HepG2 (cell line): ENCODE data around the gene KIF26B. TPM values are rescaled to one million over a fixed set of nuclear protein-coding genes. Genes with fewer than 3 reads are reported as not detected.

Source experiments
- ATAC-seq: fragments of 200-7000 bp; cut with Tn5 transposase; 3 replicates; pipeline ENCODE4 v1.9.1; 2020; ENCODE audit warnings: mild to moderate bottlenecking, moderate library complexity
- BruUV-seq: library from RNA; stranded (reverse); fragments of 400-500 nt; replicated peaks from 2 replicates; lab custom pipeline; 2021; lab: Mats Ljungman, UMichigan
- CTCF ChIA-PET: fragments of 300-600 bp; formaldehyde crosslinking; extraction: SDS; loops from one replicate; lab custom pipeline; 2021; ENCODE audit warnings: low total read pairs, inconsistent platforms, low intra/inter-chr PET ratio; lab: Yijun Ruan, JAX
- POLR2A ChIA-PET: fragments of 350-600 bp; sonication (Branson Sonifier 250); formaldehyde crosslinking; loops from one replicate; lab custom pipeline; 2020; ENCODE audit warnings: antibody characterized with exemption, inconsistent platforms; lab: Yijun Ruan, JAX
- DNase-seq: peaks from one replicate; pipeline ENCODE4 v3.0.0-alpha.2; 2015; ENCODE audit warnings: low spot score
- FAIRE-seq: peaks from 3 replicates; lab custom pipeline; 2011; peaks lifted over from hg19 to GRCh38; lab: Jason Lieb, UNC
- H2AFZ ChIP-seq: one replicate; pipeline ENCODE4 v1.6.1; 2011; ENCODE audit warnings: low read length, inconsistent platforms
- H3K27ac ChIP-seq: fragments of 300-600 bp; 3 replicates; pipeline ENCODE4 v1.8.0; 2011; ENCODE audit warnings: mixed run types, mild to moderate bottlenecking, mixed read lengths, low read length, inconsistent platforms; ENCODE audit not compliant: insufficient read depth; ENCODE audit errors: extremely low read length
- H3K27me3 ChIP-seq, 2 experiments: fragments of 200-600 bp in 1 of 2; 2 replicates in 1 of 2; 3 replicates in 1 of 2; pipeline versions ENCODE4 v1.6.0 to v1.8.0; 2011; ENCODE audit warnings: low read length in 2 of 2, mild to moderate bottlenecking in 2 of 2, moderate library complexity in 2 of 2, inconsistent platforms in 1 of 2; ENCODE audit not compliant: insufficient read depth in 2 of 2, control insufficient read depth in 1 of 2
- H3K36me3 ChIP-seq, 2 experiments: fragments of 200-600 bp in 1 of 2; replicated peaks in 1 of 2; 2 replicates in 1 of 2; 3 replicates in 1 of 2; pipeline versions ENCODE4 v1.5.1 to v1.8.0; 2011; ENCODE audit warnings: low read length in 2 of 2, inconsistent platforms in 1 of 2; ENCODE audit not compliant: insufficient read depth in 2 of 2, control insufficient read depth in 1 of 2
- H3K4me1 ChIP-seq: 2 replicates; pipeline ENCODE4 v1.5.1; 2012; ENCODE audit warnings: low read length, inconsistent platforms; ENCODE audit not compliant: insufficient read depth
- H3K4me2 ChIP-seq: 2 replicates; pipeline ENCODE4 v1.6.0; 2011; ENCODE audit warnings: low read depth, low read length, inconsistent platforms
- H3K4me3 ChIP-seq, 3 experiments: fragments of 200-600 bp in 1 of 3; sonication (generic), shearing (Covaris generic) in 1 of 3; replicated peaks in 1 of 3; 2 replicates each; pipeline ENCODE4 v1.5.1; 2011 to 2016; ENCODE audit warnings: low read length in 3 of 3, inconsistent platforms in 2 of 3, low read depth in 2 of 3, mild to moderate bottlenecking in 2 of 3, control low read depth in 1 of 3, mixed read lengths in 1 of 3; ENCODE audit not compliant: insufficient read depth in 1 of 3
- H3K79me2 ChIP-seq: one replicate; pipeline ENCODE4 v1.6.1; 2011; ENCODE audit warnings: low read length, inconsistent platforms; ENCODE audit not compliant: insufficient read depth
- H3K9ac ChIP-seq: 2 replicates; pipeline ENCODE4 v1.6.0; 2011; ENCODE audit warnings: mild to moderate bottlenecking, low read depth, low read length, inconsistent platforms; ENCODE audit not compliant: insufficient read depth
- H3K9me3 ChIP-seq: 2 replicates; pipeline ENCODE4 v1.5.1; 2012; ENCODE audit warnings: mild to moderate bottlenecking, low read length
- H4K20me1 ChIP-seq: 2 replicates; pipeline ENCODE4 v1.6.0; 2011; ENCODE audit warnings: inconsistent platforms, mild to moderate bottlenecking, low read length, moderate library complexity; ENCODE audit not compliant: insufficient read depth
- ARNTL ChIP-seq: sonication (generic); formaldehyde crosslinking; IDR thresholded peaks from 2 replicates; pipeline ENCODE4 v1.4.0; 2020; ENCODE audit warnings: mild to moderate bottlenecking, missing genetic modification reagents
- CHD2 ChIP-seq: IDR thresholded peaks from 2 replicates; pipeline ENCODE4 v1.6.1; 2011; ENCODE audit warnings: low read depth, low read length, improper control_type of control experiment
- ELF1 ChIP-seq: sonication (generic); formaldehyde crosslinking; IDR thresholded peaks from 2 replicates; pipeline ENCODE4 v1.4.0; 2020; ENCODE audit warnings: missing genetic modification reagents
- ERF ChIP-seq: IDR thresholded peaks from 2 replicates; pipeline ENCODE4 v1.6.1; 2018; ENCODE audit warnings: missing biosample characterization, missing genetic modification reagents
- ISX ChIP-seq: sonication (generic); formaldehyde crosslinking; conservative IDR thresholded peaks from 2 replicates; pipeline ENCODE4 v1.5.0; 2020; ENCODE audit warnings: missing genetic modification reagents
- KLF11 ChIP-seq: IDR thresholded peaks from 2 replicates; pipeline ENCODE4 v1.6.1; 2016; ENCODE audit warnings: missing compliant biosample characterization
- MEIS2 ChIP-seq: sonication (generic); formaldehyde crosslinking; IDR thresholded peaks from 2 replicates; pipeline ENCODE4 v1.9.0; 2021; ENCODE audit warnings: mild to moderate bottlenecking, missing genetic modification reagents
- NFYB ChIP-seq: sonication (generic); formaldehyde crosslinking; IDR thresholded peaks from 2 replicates; pipeline ENCODE4 v1.4.0; 2020; ENCODE audit warnings: missing genetic modification reagents
- RBM22 ChIP-seq: fragments of 200-400 bp; formaldehyde crosslinking; optimal IDR thresholded peaks from 2 replicates; pipeline ENCODE3; 2017; ENCODE audit warnings: mild to moderate bottlenecking, low read length, moderate library complexity
- SAFB2 ChIP-seq: sonication (generic); formaldehyde crosslinking; IDR thresholded peaks from 2 replicates; pipeline ENCODE4 v1.5.1; 2020; ENCODE audit warnings: missing genetic modification reagents, low read depth, mild to moderate bottlenecking, borderline replicate concordance
- TBX3 ChIP-seq: fragments of 450-650 bp; IDR thresholded peaks from 2 replicates; pipeline ENCODE4 v1.6.1; 2017; ENCODE audit warnings: antibody characterized with exemption, mild to moderate bottlenecking, inconsistent platforms, borderline replicate concordance
- ZBTB10 ChIP-seq: sonication (generic); formaldehyde crosslinking; IDR thresholded peaks from 2 replicates; pipeline ENCODE4 v1.4.0; 2020; ENCODE audit warnings: missing genetic modification reagents, borderline replicate concordance
- ZBTB4 ChIP-seq: sonication (generic); formaldehyde crosslinking; IDR thresholded peaks from 2 replicates; pipeline ENCODE4 v1.4.0; 2020; ENCODE audit warnings: missing genetic modification reagents, mild to moderate bottlenecking, borderline replicate concordance
- ZNF20 ChIP-seq: sonication (generic); formaldehyde crosslinking; IDR thresholded peaks from 2 replicates; pipeline ENCODE4 v1.4.0; 2020; ENCODE audit warnings: mild to moderate bottlenecking, moderate library complexity, missing genetic modification reagents
- ZNF501 ChIP-seq: sonication (generic); formaldehyde crosslinking; IDR thresholded peaks from 2 replicates; pipeline ENCODE4 v1.5.1; 2020; ENCODE audit warnings: mild to moderate bottlenecking, moderate library complexity, missing genetic modification reagents
- ZNF557 ChIP-seq: sonication (generic); formaldehyde crosslinking; IDR thresholded peaks from 2 replicates; pipeline ENCODE4 v1.4.0; 2020; ENCODE audit warnings: missing genetic modification reagents
- ZNF615 ChIP-seq: sonication (generic); formaldehyde crosslinking; IDR thresholded peaks from 2 replicates; pipeline ENCODE4 v1.5.0; 2020; ENCODE audit warnings: mild to moderate bottlenecking, missing genetic modification reagents, borderline replicate concordance
- ZNF704 ChIP-seq: sonication (generic); formaldehyde crosslinking; IDR thresholded peaks from 2 replicates; pipeline ENCODE4 v1.8.1; 2023; ENCODE audit warnings: mild to moderate bottlenecking, inconsistent platforms, moderate library complexity, missing genetic modification reagents, borderline replicate concordance
- ZNF891 ChIP-seq: sonication (generic); formaldehyde crosslinking; IDR thresholded peaks from 2 replicates; pipeline ENCODE4 v1.5.0; 2020; ENCODE audit warnings: mild to moderate bottlenecking, missing genetic modification reagents
- WGBS: methylation state at CpG from one replicate; pipeline ENCODE4 v1.1.6; 2017; ENCODE audit warnings: low lambda C conversion rate; 5-methylcytosine and 5-hydroxymethylcytosine counted together
- in situ Hi-C: cut with HindIII; loops from 2 replicates; pipeline ENCODE4 v1.10.0; 2017; ENCODE audit warnings: low pct_unique_long_range_greater_than_20kb; ENCODE audit not compliant: extremely low pct_ligation_motif_present
- intact Hi-C: fragments of 100-400 bp; cut with micrococcal nuclease; formaldehyde crosslinking; loops from one replicate; pipeline ENCODE4 v1.10.0; 2022; ENCODE audit not compliant: unreplicated experiment
- polyA plus RNA-seq, 8 experiments: library from polyadenylated mRNA; depleted of rRNA in 3 of 8; stranded (reverse) in 7 of 8; unstranded in 1 of 8; fragments of >200 nt; fragmentation: Illumina TruSeq in 4 of 8; extraction: Trizol in 4 of 8; gene quantifications; 2 replicates each; pipeline versions ENCODE4 v1.2.1 to v1.2.3, GENCODE V29; 2011 to 2016; ENCODE audit warnings: low read depth in 4 of 8, missing spikeins in 1 of 8, mixed read lengths in 1 of 8; ENCODE audit not compliant: insufficient read depth in 1 of 8
- total RNA-seq, 5 experiments: library from RNA; depleted of rRNA; stranded (reverse); fragments of >200 nt; fragmentation: Illumina TruSeq; extraction: Trizol; gene quantifications; 2 replicates each; pipeline ENCODE4 v1.2.3, GENCODE V29; 2016; ENCODE audit warnings: low read depth in 1 of 5

KIF26B gene
- total and polyA plus RNA-seq, 2 of the 13 experiments (the other 11 are each of a cell fraction or from before 2014, with no cell fraction given) = 0.08 to 0.09 TPM

- BruUV-seq = no TSS peak
- Histone ChIP-seq H2AFZ (no peak overlapping the region), H3K27ac (no peak overlapping the region), H3K79me2 (no peaks in the 10 kb centered on the region), H3K4me1 (no peaks in the 10 kb centered on the region; the same call in 1 of the 2 replicates), H3K9me3 (no peaks in the 10 kb centered on the region), H3K9ac (no peak overlapping the region), H3K4me3 (no peak overlapping the region), H3K27me3 (no peaks in the 10 kb centered on the region), H3K36me3 (no peaks in the 10 kb centered on the region), H4K20me1 (no peaks in the 10 kb centered on the region), H3K4me2 (no peak overlapping the region)
- in situ Hi-C loops = no loop called here
- ATAC-seq = no peak
- POLR2A ChIA-PET = no interaction called here
- intact Hi-C loops = no loop called here
- no peak for DNase-seq
- CTCF ChIA-PET = no interaction called here
- FAIRE-seq = no peak
- 68% methylated on average over 4 of the region's 4 CpGs for WGBS
- TF ChIP-seq ZBTB4 (CRISPR knock-in tag) (no peak), TBX3 (no peak), ZNF501 (CRISPR knock-in tag) (no peak), ISX (CRISPR knock-in tag) (no peak), ZNF704 (CRISPR knock-in tag) (no peak), NFYB (CRISPR knock-in tag) (no peak), ZNF891 (CRISPR knock-in tag) (no peak), CHD2 (no peak), ERF (CRISPR knock-in tag) (no peak), ELF1 (CRISPR knock-in tag) (no peak), MEIS2 (CRISPR knock-in tag) (no peak), ZNF615 (CRISPR knock-in tag) (no peak), ZNF557 (CRISPR knock-in tag) (no peak), ARNTL (CRISPR knock-in tag) (no peak), RBM22 (no peak), KLF11 (CRISPR knock-in tag) (no peak), SAFB2 (CRISPR knock-in tag) (no peak), ZBTB10 (CRISPR knock-in tag) (no peak), ZNF20 (CRISPR knock-in tag) (no peak)
Observed at GRCh38 chr1:245600658-245601057, 445.9 kb downstream of the KIF26B start.
